Gastroesophageal sphincter (tissue), 3 donors: ENCODE measurements around the gene SPPL3.

Experiments
- POLR2A ChIP-seq, 2 donors: fragments of 450-650 bp; IDR thresholded peaks; one replicate each; pipeline ENCODE4 v1.6.1; 2017; ENCODE audit warnings: antibody characterized with exemption in 2 of 2, mild to moderate bottlenecking in 2 of 2, moderate library complexity in 1 of 2
- TF ChIP-seq, protein P1 (sequence below), 4 experiments: fragments of 200-600 bp in 2 of 4; fragments of 450-650 bp in 2 of 4; sonication (generic) in 1 of 4; IDR thresholded peaks; one replicate each; pipeline ENCODE4 v1.5.1; 2017 to 2019; ENCODE audit warnings: antibody characterized with exemption in 4 of 4, mild to moderate bottlenecking in 2 of 4, moderate library complexity in 2 of 4

- TF ChIP-seq, protein P1, sequence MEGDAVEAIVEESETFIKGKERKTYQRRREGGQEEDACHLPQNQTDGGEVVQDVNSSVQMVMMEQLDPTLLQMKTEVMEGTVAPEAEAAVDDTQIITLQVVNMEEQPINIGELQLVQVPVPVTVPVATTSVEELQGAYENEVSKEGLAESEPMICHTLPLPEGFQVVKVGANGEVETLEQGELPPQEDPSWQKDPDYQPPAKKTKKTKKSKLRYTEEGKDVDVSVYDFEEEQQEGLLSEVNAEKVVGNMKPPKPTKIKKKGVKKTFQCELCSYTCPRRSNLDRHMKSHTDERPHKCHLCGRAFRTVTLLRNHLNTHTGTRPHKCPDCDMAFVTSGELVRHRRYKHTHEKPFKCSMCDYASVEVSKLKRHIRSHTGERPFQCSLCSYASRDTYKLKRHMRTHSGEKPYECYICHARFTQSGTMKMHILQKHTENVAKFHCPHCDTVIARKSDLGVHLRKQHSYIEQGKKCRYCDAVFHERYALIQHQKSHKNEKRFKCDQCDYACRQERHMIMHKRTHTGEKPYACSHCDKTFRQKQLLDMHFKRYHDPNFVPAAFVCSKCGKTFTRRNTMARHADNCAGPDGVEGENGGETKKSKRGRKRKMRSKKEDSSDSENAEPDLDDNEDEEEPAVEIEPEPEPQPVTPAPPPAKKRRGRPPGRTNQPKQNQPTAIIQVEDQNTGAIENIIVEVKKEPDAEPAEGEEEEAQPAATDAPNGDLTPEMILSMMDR (IDR thresholded peaks at IDR 0.05), result no peak
- TF ChIP-seq POLR2A (IDR thresholded peaks at IDR 0.05), result no peak
Observed at GRCh38 chr12:120759591-120760348, 144.4 kb downstream of the SPPL3 start.
